Endothelial cell of umbilical vein (primary cell): ENCODE data around the gene RPL35A. TPM values are rescaled to one million over a fixed set of nuclear protein-coding genes. Genes with fewer than 3 reads are reported as not detected.

Experiments used
- BruUV-seq: library from RNA; stranded (reverse); fragments of 400-500 nt; replicated peaks from 2 replicates; lab custom pipeline; 2021; lab: Mats Ljungman, UMichigan
- CTCF ChIA-PET: fragments of 300-600, 350-600 bp; sonication (Branson Sonifier 250); formaldehyde crosslinking; loops from one replicate; lab custom pipeline; 2021; ENCODE audit warnings: antibody characterized with exemption, inconsistent platforms; lab: Charles Lee
- POLR2A ChIA-PET: fragments of 300-600, 350-600 bp; sonication (Branson Sonifier 250); formaldehyde crosslinking; loops from one replicate; lab custom pipeline; 2021; ENCODE audit warnings: antibody characterized with exemption, inconsistent platforms; lab: Charles Lee
- DNase-seq: peaks from one replicate; pipeline ENCODE4 v3.0.0-alpha.2; 2011; ENCODE audit warnings: low read depth, low spot score
- FAIRE-seq: peaks from 2 replicates; lab custom pipeline; 2011; peaks lifted over from hg19 to GRCh38; lab: Jason Lieb, UNC
- H2AFZ ChIP-seq: 2 replicates; pipeline ENCODE4 v1.6.0; 2012; ENCODE audit warnings: low read depth, low read length, control low read depth, inconsistent platforms
- H3K27ac ChIP-seq: 2 replicates; pipeline ENCODE4 v1.5.1; 2011; ENCODE audit warnings: low read depth, mild to moderate bottlenecking, control low read depth, low read length, moderate library complexity; ENCODE audit not compliant: insufficient read depth
- H3K27me3 ChIP-seq, 2 experiments: 2 replicates each; pipeline versions ENCODE4 v1.6.0 to v1.6.1; 2011; ENCODE audit warnings: low read length in 2 of 2, mixed read lengths in 1 of 2; ENCODE audit not compliant: control insufficient read depth in 2 of 2, insufficient read depth in 2 of 2
- H3K36me3 ChIP-seq, 2 experiments: 2 replicates in 1 of 2; 3 replicates in 1 of 2; pipeline ENCODE4 v1.5.1; 2011; ENCODE audit warnings: low read length in 2 of 2, mild to moderate bottlenecking in 1 of 2, moderate library complexity in 1 of 2; ENCODE audit not compliant: control insufficient read depth in 2 of 2, insufficient read depth in 2 of 2; ENCODE audit errors: extremely low read depth in 1 of 2
- H3K4me1 ChIP-seq: 3 replicates; pipeline ENCODE4 v1.5.1; 2011; ENCODE audit warnings: mild to moderate bottlenecking, low read length; ENCODE audit not compliant: control insufficient read depth, insufficient read depth; ENCODE audit errors: extremely low read depth
- H3K4me2 ChIP-seq: 2 replicates; pipeline ENCODE4 v1.6.1; 2011; ENCODE audit warnings: low read length, control low read depth, mixed read lengths; ENCODE audit not compliant: insufficient read depth
- H3K4me3 ChIP-seq, 3 experiments: fragments of 200-600 bp in 1 of 3; sonication (generic), shearing (Covaris generic) in 1 of 3; replicated peaks in 1 of 3; 2 replicates each; pipeline ENCODE4 v1.5.1; 2011 to 2016; ENCODE audit warnings: control low read depth in 3 of 3, low read length in 3 of 3, mild to moderate bottlenecking in 2 of 3, inconsistent platforms in 1 of 3, low read depth in 1 of 3, moderate library complexity in 1 of 3; ENCODE audit not compliant: insufficient read depth in 1 of 3
- H3K79me2 ChIP-seq: 2 replicates; pipeline ENCODE4 v1.6.0; 2012; ENCODE audit warnings: low read length, inconsistent platforms; ENCODE audit not compliant: control insufficient read depth, insufficient read depth
- H3K9ac ChIP-seq: replicated peaks from 2 replicates; pipeline ENCODE3; 2011; ENCODE audit warnings: low read length, control low read depth; ENCODE audit not compliant: insufficient read depth; ENCODE audit errors: extremely low read depth
- H3K9me1 ChIP-seq: replicated peaks from 3 replicates; pipeline ENCODE4 v1.6.0; 2011; ENCODE audit warnings: mild to moderate bottlenecking, low read length; ENCODE audit not compliant: control insufficient read depth, insufficient read depth; ENCODE audit errors: extremely low read depth
- H3K9me3 ChIP-seq: replicated peaks from 2 replicates; pipeline ENCODE4 v1.5.1; 2012; ENCODE audit warnings: low read length, inconsistent platforms; ENCODE audit not compliant: control insufficient read depth, insufficient read depth
- H4K20me1 ChIP-seq: replicated peaks from 2 replicates; pipeline ENCODE3; 2011; ENCODE audit warnings: mild to moderate bottlenecking, low read length; ENCODE audit not compliant: control insufficient read depth, insufficient read depth; ENCODE audit errors: extremely low read depth
- CTCF ChIP-seq, 2 donors: IDR thresholded peaks; 1 replicate in 1 of 2; 2 replicates in 1 of 2; pipeline ENCODE4 v1.5.1; 2011; ENCODE audit warnings: low read length in 2 of 2, mild to moderate bottlenecking in 2 of 2, moderate library complexity in 2 of 2, control low read depth in 1 of 2, inconsistent platforms in 1 of 2, low read depth in 1 of 2; ENCODE audit not compliant: insufficient read depth in 1 of 2; ENCODE audit errors: extremely low read depth in 1 of 2
- EZH2 ChIP-seq: IDR thresholded peaks from 2 replicates; pipeline ENCODE4 v1.6.1; 2012; ENCODE audit warnings: borderline replicate concordance, low read depth, mild to moderate bottlenecking, moderate library complexity, low read length, inconsistent platforms; ENCODE audit not compliant: severe bottlenecking
- FOS ChIP-seq: IDR thresholded peaks from 2 replicates; pipeline ENCODE4 v1.6.1; 2011; ENCODE audit warnings: mild to moderate bottlenecking, low read length, moderate library complexity, borderline replicate concordance; ENCODE audit not compliant: insufficient read depth
- GATA2 ChIP-seq: IDR thresholded peaks from 2 replicates; pipeline ENCODE4 v1.7.0; 2011; ENCODE audit warnings: low read depth, mild to moderate bottlenecking, moderate library complexity, mixed read lengths, low read length; ENCODE audit not compliant: insufficient read length, insufficient read depth
- JUN ChIP-seq: IDR thresholded peaks from 2 replicates; pipeline ENCODE4 v1.6.1; 2011; ENCODE audit warnings: borderline replicate concordance, low read depth; ENCODE audit not compliant: insufficient read length, insufficient read depth
- MAX ChIP-seq: IDR thresholded peaks from 2 replicates; pipeline ENCODE4 v1.6.1; 2011; ENCODE audit not compliant: insufficient read depth, insufficient read length
- MYC ChIP-seq: IDR thresholded peaks from one replicate; pipeline ENCODE4 v1.6.1; 2011; ENCODE audit warnings: mild to moderate bottlenecking, low read depth, low read length
- POLR2A ChIP-seq: IDR thresholded peaks from 2 replicates; pipeline ENCODE4 v1.6.1; 2012; ENCODE audit warnings: low read depth, mild to moderate bottlenecking, control low read depth, low read length
- POLR2AphosphoS5 ChIP-seq: IDR thresholded peaks from 2 replicates; pipeline ENCODE4 v1.6.1; 2012; ENCODE audit warnings: low read depth, mild to moderate bottlenecking, control low read depth, low read length, moderate library complexity; ENCODE audit not compliant: insufficient read depth
- dilution Hi-C: fragments of 300-500 bp; cut with MboI; formaldehyde crosslinking; loops from one replicate; pipeline ENCODE4 v1.15.0; 2019; ENCODE audit warnings: low sequenced_read_pairs; ENCODE audit not compliant: extremely low pct_ligation_motif_present
- intact Hi-C: fragments of 100-400 bp; cut with micrococcal nuclease; formaldehyde crosslinking; loops from one replicate; pipeline ENCODE4 v1.10.0; 2022
- polyA plus RNA-seq, 4 experiments: library from polyadenylated mRNA; depleted of rRNA in 3 of 4; stranded (reverse) in 3 of 4; unstranded in 1 of 4; fragments of >200 nt; gene quantifications; 2 replicates each; pipeline versions ENCODE4 v1.2.1 to v1.2.3, GENCODE V29; 2011 to 2012; ENCODE audit warnings: missing spikeins in 1 of 4
- total RNA-seq: library from RNA; stranded (reverse); gene quantifications from 2 replicates; pipeline ENCODE4 v1.2.3, GENCODE V29; 2021

RPL35A gene
- total and polyA plus RNA-seq, 2 donors (not counting 3 experiments of a cell fraction or from before 2014, with no cell fraction given) = 566 to 1,094 TPM

- POLR2A ChIA-PET = no interaction called here
- BruUV-seq = no TSS peak
- no peak for FAIRE-seq
These were observed 44.7 kb downstream of the RPL35A start for GRCh38 chr3:197994736-197995135.

More at GRCh38 chr3:197994736-197995135, 44.7 kb downstream of the RPL35A start:
- Histone ChIP-seq H3K36me3 (no peaks in the 10 kb centered on the region), H3K4me2 (no peak overlapping the region), H3K9me3 (no peaks in the 10 kb centered on the region), H3K9me1 (no peaks in the 10 kb centered on the region), H3K9ac (no peak overlapping the region), H3K27me3 (no peaks in the 10 kb centered on the region), H3K27ac (no peak overlapping the region), H3K4me1 (no peaks in the 10 kb centered on the region), H3K79me2 (no peaks in the 10 kb centered on the region), H4K20me1 (no peaks in the 10 kb centered on the region), H2AFZ (no peak overlapping the region), H3K4me3 (no peak overlapping the region)
- no peak for DNase-seq
- TF ChIP-seq JUN (no peak), FOS (no peak), POLR2AphosphoS5 (no peak), EZH2 (no peak), MAX (no peak), CTCF (IDR thresholded peaks at IDR 0.05; ENCODE audit: extremely low read depth in 1 of 2, insufficient read depth in 1 of 2, low read depth in 1 of 2, low read length in 2 of 2) (no peak), MYC (no peak), GATA2 (no peak), POLR2A (no peak)
- intact Hi-C loops = no loop called here
- dilution Hi-C loops = no loop called here
- CTCF ChIA-PET = no interaction called here
